Measurements from ENCODE around the gene SRSF10.
"Not testable (repeated sequence)": the region's sequence is repeated elsewhere in the genome, so short reads cannot be mapped to it uniquely, and the experiment has no call there.

SRSF10 gene

GRCh38 chr1:23979881-23980727, at the start of gene SRSF10:
Gene SRSF10 (minus strand): TSS chr1:23980327. CDS start chr1:23980255, 72 bp downstream.
- DNase-seq, result peak; percentile 98

- DNase-seq, result no peak
Observed at GRCh38 chr1:24027838-24028468, 47.8 kb upstream of the SRSF10 start.

GRCh38 chr1:24022581-24023361, 42.6 kb upstream of the SRSF10 start:
- no peak for DNase-seq

GRCh38 chr1:24021403-24022266, 41.5 kb upstream of the SRSF10 start:
- DNase-seq, result no peak

- no peak for DNase-seq
Observed at GRCh38 chr1:24020470-24020869, 40.3 kb upstream of the SRSF10 start.

GRCh38 chr1:24020025-24020424, 39.9 kb upstream of the SRSF10 start:
- no peak for DNase-seq

GRCh38 chr1:24018611-24019580, 38.8 kb upstream of the SRSF10 start:
- no peak for DNase-seq

- DNase-seq, result no peak
Observed at GRCh38 chr1:24015221-24016210, 35.4 kb upstream of the SRSF10 start.

- not testable (repeated sequence) for DNase-seq
Observed at GRCh38 chr1:24012878-24013277, 32.8 kb upstream of the SRSF10 start.

- DNase-seq, result no peak
Observed at GRCh38 chr1:24010650-24011049, 30.5 kb upstream of the SRSF10 start.

- DNase-seq, result no peak
Observed at GRCh38 chr1:24009406-24009805, 29.3 kb upstream of the SRSF10 start.

- not testable (repeated sequence) for DNase-seq
Observed at GRCh38 chr1:24008574-24009184, 28.6 kb upstream of the SRSF10 start.

GRCh38 chr1:24007079-24007478, 27.0 kb upstream of the SRSF10 start:
- no peak for DNase-seq

GRCh38 chr1:24005163-24005562, 25.0 kb upstream of the SRSF10 start:
- DNase-seq, result no peak

GRCh38 chr1:24004132-24004531, 24.0 kb upstream of the SRSF10 start:
- DNase-seq, result no peak

GRCh38 chr1:24003331-24003972, 23.3 kb upstream of the SRSF10 start:
- no peak for DNase-seq

GRCh38 chr1:24002695-24003094, 22.6 kb upstream of the SRSF10 start:
- no peak for DNase-seq

- DNase-seq, result no peak
Observed at GRCh38 chr1:23999156-23999671, 19.1 kb upstream of the SRSF10 start.

GRCh38 chr1:23997812-23998211, 17.7 kb upstream of the SRSF10 start:
- DNase-seq, result no peak

Data from activated effector memory CD4-positive, alpha-beta T cell treated with Interleukin-2 at 50 U/mL for 16 hours (primary cell).